NCI-H446 (cell line): ENCODE measurements around the gene TMIGD1.

Source experiments
- DNase-seq, 2 experiments: peaks; one replicate each; lab custom pipeline; 2025; lab: John Stamatoyannopoulos, UW

The TMIGD1 gene

GRCh38 chr17:30332057-30332542, 1.8 kb downstream of the TMIGD1 start:
- no peak for DNase-seq

- no peak for DNase-seq
Measured at GRCh38 chr17:30326809-30327208, 7.0 kb downstream of the TMIGD1 start.

- no peak for DNase-seq
Measured at GRCh38 chr17:30324723-30325122, 9.1 kb downstream of the TMIGD1 start.

- peak; percentile 72 to 79 for DNase-seq
Measured at GRCh38 chr17:30323895-30324319, 9.9 kb downstream of the TMIGD1 start.

GRCh38 chr17:30323262-30323894, 10.5 kb downstream of the TMIGD1 start:
- peak; percentile 53 to 85 for DNase-seq

GRCh38 chr17:30321314-30321713, 12.5 kb downstream of the TMIGD1 start:
- no peak for DNase-seq

- DNase-seq = no peak
Measured at GRCh38 chr17:30318155-30318554, 15.7 kb downstream of the TMIGD1 start.

- DNase-seq = no peak
Measured at GRCh38 chr17:30316736-30317135, 17.1 kb downstream of the TMIGD1 start.

- no peak for DNase-seq
Measured at GRCh38 chr17:30315106-30315505, 18.8 kb downstream of the TMIGD1 start.

GRCh38 chr17:30314474-30314873, 19.4 kb downstream of the TMIGD1 start:
- no peak for DNase-seq

- DNase-seq = no peak
Measured at GRCh38 chr17:30312226-30312625, 21.6 kb downstream of the TMIGD1 start.

GRCh38 chr17:30310562-30310961, 23.3 kb downstream of the TMIGD1 start:
- DNase-seq = no peak

GRCh38 chr17:30309591-30309990, 24.3 kb downstream of the TMIGD1 start:
- DNase-seq = no peak

- DNase-seq = no peak
Measured at GRCh38 chr17:30308406-30308805, 25.5 kb downstream of the TMIGD1 start.

GRCh38 chr17:30304778-30305177, 29.1 kb downstream of the TMIGD1 start:
- DNase-seq = no peak

- no peak for DNase-seq
Measured at GRCh38 chr17:30302241-30302640, 31.6 kb downstream of the TMIGD1 start.

GRCh38 chr17:30300818-30301217, 33.0 kb downstream of the TMIGD1 start:
- DNase-seq = no peak

- DNase-seq = no peak
Measured at GRCh38 chr17:30299000-30299399, 34.9 kb downstream of the TMIGD1 start.

GRCh38 chr17:30297715-30298114, 36.1 kb downstream of the TMIGD1 start:
- DNase-seq = no peak

GRCh38 chr17:30296499-30297080, 37.3 kb downstream of the TMIGD1 start:
- DNase-seq = no peak

GRCh38 chr17:30292286-30292858, 41.5 kb downstream of the TMIGD1 start:
- no peak for DNase-seq

- DNase-seq = peak; percentile 61 to 90
Measured at GRCh38 chr17:30291543-30292285, 42.1 kb downstream of the TMIGD1 start, which contains the start of gene BLMH. TSS of gene BLMH (minus strand) at chr17:30291944. CDS start at chr17:30291819, 125 bp downstream.
